ENCODE results near the gene CD53.
A peak's percentile ranks its signal among the peaks of the same experiment; 100 is the strongest.

The CD53 gene

GRCh38 chr1:110872366-110872744 is 593 bp upstream of the CD53 start:
- H2BK5ac ChIP-seq (ENCODE audit: low read depth, low read length, poor library complexity): no peak overlapping the region
- H2AK5ac ChIP-seq (ENCODE audit: low read length): no peak overlapping the region
- H2BK12ac ChIP-seq (ENCODE audit: low read length): no peak overlapping the region
- H4K91ac ChIP-seq (ENCODE audit: low read depth, low read length): no peak overlapping the region
- peaks cover 4% of the 10 kb centered on the region for H3K9me3 ChIP-seq (ENCODE audit: insufficient read depth, low read depth, low read length)
- no peak overlapping the region for H4K8ac ChIP-seq (ENCODE audit: low read depth, low read length)
- H3K9ac ChIP-seq (ENCODE audit: low read length): no peak overlapping the region
- no peak overlapping the region for H3K4me3 ChIP-seq (ENCODE audit: low read depth, low read length)
- no peak overlapping the region for H4K12ac ChIP-seq (ENCODE audit: low read depth, low read length)
- no peak overlapping the region for H3K27ac ChIP-seq (ENCODE audit: low read depth, low read length)
- no peak overlapping the region for H3K14ac ChIP-seq (ENCODE audit: low read length)
- H3K4me1 ChIP-seq (ENCODE audit: control insufficient read depth in 1 of 2, insufficient read depth in 2 of 2, low read length in 2 of 2): no peaks in the 10 kb centered on the region
- no peaks in the 10 kb centered on the region for H3K79me2 ChIP-seq (ENCODE audit: control insufficient read depth, insufficient read depth, low read length, poor library complexity)
- H3K4ac ChIP-seq (ENCODE audit: low read depth, low read length): no peak overlapping the region
- no peaks in the 10 kb centered on the region for H3K27me3 ChIP-seq (ENCODE audit: insufficient read depth, low read length)
- no peak overlapping the region for H2BK120ac ChIP-seq (ENCODE audit: insufficient read depth, low read length, poor library complexity)
- no peak overlapping the region for H3K4me2 ChIP-seq (ENCODE audit: low read length)
- H3K23ac ChIP-seq (ENCODE audit: low read length): no peak overlapping the region
- WGBS (ENCODE audit: extremely low coverage, insufficient coverage, insufficient read length): no CpG with 5 or more reads among the region's 2 CpGs
- no peaks in the 10 kb centered on the region for H3K79me1 ChIP-seq (ENCODE audit: low read length)
- no peak overlapping the region for H3K18ac ChIP-seq (ENCODE audit: low read length)
- H2AFZ ChIP-seq (ENCODE audit: insufficient read depth, low read length, poor library complexity): no peak overlapping the region
- DNase-seq: no peak
- no peaks in the 10 kb centered on the region for H3K36me3 ChIP-seq (ENCODE audit: control insufficient read depth in 1 of 2, insufficient read depth in 2 of 2, low read length in 2 of 2)

DNA sequence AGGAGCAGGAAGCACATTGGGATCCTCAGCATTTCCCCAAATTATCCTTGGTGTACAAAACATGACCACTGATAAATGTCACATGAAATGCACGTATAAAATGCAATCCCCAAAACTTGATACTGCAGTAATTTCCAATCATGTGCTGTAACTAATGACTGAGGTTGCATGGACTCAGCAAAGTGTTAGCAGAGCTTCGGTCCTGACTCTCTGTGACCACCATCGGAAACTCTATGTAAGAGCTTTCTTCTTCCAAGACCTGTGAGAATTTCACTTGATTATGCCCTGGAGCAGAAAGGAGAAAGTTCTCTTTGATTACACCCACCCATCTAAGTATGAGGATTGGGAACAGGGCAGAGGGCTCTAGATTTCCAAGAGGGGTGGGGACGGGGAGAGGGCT is 908 bp downstream of the CD53 start:
- no peaks in the 10 kb centered on the region for H3K79me2 ChIP-seq (ENCODE audit: control insufficient read depth, insufficient read depth, low read length, poor library complexity)
- peaks cover 4% of the 10 kb centered on the region for H3K9me3 ChIP-seq (ENCODE audit: insufficient read depth, low read depth, low read length)
- H3K27ac ChIP-seq (ENCODE audit: low read depth, low read length): no peak overlapping the region
- no peaks in the 10 kb centered on the region for H3K36me3 ChIP-seq (ENCODE audit: control insufficient read depth in 1 of 2, insufficient read depth in 2 of 2, low read length in 2 of 2)
- no peak overlapping the region for H4K12ac ChIP-seq (ENCODE audit: low read depth, low read length)
- DNase-seq: no peak
- WGBS (ENCODE audit: extremely low coverage, insufficient coverage, insufficient read length): no CpG with 5 or more reads among the region's 4 CpGs
- no peak overlapping the region for H4K8ac ChIP-seq (ENCODE audit: low read depth, low read length)
- no peak overlapping the region for H3K4me3 ChIP-seq (ENCODE audit: low read depth, low read length)
- H2AFZ ChIP-seq (ENCODE audit: insufficient read depth, low read length, poor library complexity): no peak overlapping the region
- H2BK120ac ChIP-seq (ENCODE audit: insufficient read depth, low read length, poor library complexity): no peak overlapping the region
- no peak overlapping the region for H3K4ac ChIP-seq (ENCODE audit: low read depth, low read length)
- no peak overlapping the region for H3K23ac ChIP-seq (ENCODE audit: low read length)
- H3K9ac ChIP-seq (ENCODE audit: low read length): no peak overlapping the region
- H2BK5ac ChIP-seq (ENCODE audit: low read depth, low read length, poor library complexity): no peak overlapping the region
- H3K4me2 ChIP-seq (ENCODE audit: low read length): no peak overlapping the region
- H3K14ac ChIP-seq (ENCODE audit: low read length): no peak overlapping the region
- no peak overlapping the region for H4K91ac ChIP-seq (ENCODE audit: low read depth, low read length)
- H3K27me3 ChIP-seq (ENCODE audit: insufficient read depth, low read length): no peaks in the 10 kb centered on the region
- no peak overlapping the region for H3K18ac ChIP-seq (ENCODE audit: low read length)
- H2AK5ac ChIP-seq (ENCODE audit: low read length): no peak overlapping the region
- no peaks in the 10 kb centered on the region for H3K79me1 ChIP-seq (ENCODE audit: low read length)
- H2BK12ac ChIP-seq (ENCODE audit: low read length): no peak overlapping the region
- no peaks in the 10 kb centered on the region for H3K4me1 ChIP-seq (ENCODE audit: control insufficient read depth in 1 of 2, insufficient read depth in 2 of 2, low read length in 2 of 2)

DNA sequence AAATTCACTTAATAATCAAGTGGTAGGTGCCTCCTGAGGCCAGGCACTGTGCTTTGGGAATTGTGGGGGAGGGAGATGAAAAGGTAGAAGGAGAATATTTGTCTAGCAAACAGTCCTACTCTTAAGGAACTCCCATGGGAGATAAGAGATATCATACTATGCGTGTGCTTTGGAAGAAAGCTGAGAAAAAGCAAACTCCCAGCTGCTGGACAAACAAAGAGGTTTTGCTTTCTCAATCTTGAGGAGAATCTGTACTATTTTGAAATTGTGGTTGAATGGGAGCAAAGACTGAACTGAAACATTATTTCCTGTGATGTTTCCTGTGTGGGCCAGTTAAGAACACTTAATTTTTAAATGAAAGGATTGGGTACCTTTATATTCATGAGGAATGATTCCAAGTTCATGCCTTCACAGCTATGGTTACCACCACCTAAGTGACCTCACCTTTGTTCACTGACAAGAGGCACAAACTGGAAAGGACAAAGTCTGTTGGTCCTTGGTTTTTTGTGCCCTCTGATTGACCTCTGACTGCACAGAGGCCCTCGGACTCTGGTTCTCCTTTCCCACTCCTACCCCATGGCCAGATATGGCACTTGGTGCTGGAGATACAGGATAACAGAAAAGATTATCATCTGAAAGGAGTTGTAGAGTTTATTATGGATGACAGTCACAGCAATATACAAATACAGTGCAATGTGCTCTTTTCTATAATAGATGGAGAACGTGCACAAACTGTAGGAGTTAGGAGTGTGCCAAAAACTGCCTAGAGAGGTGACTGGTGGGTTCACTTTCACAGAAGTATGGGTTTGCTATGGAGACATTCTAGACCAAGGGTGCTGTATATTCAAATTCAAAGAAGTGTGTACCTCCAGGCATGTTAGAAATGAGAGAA is 1.6 kb downstream of the CD53 start:
- Histone ChIP-seq H4K91ac (ENCODE audit: low read depth, low read length) (no peak overlapping the region), H3K18ac (ENCODE audit: low read length) (no peak overlapping the region), H3K79me2 (ENCODE audit: control insufficient read depth, insufficient read depth, low read length, poor library complexity) (no peaks in the 10 kb centered on the region), H3K4me3 (ENCODE audit: low read depth, low read length) (no peak overlapping the region), H3K36me3 (ENCODE audit: control insufficient read depth in 1 of 2, insufficient read depth in 2 of 2, low read length in 2 of 2) (no peaks in the 10 kb centered on the region), H3K27me3 (ENCODE audit: insufficient read depth, low read length) (no peaks in the 10 kb centered on the region), H2BK12ac (ENCODE audit: low read length) (no peak overlapping the region), H3K14ac (ENCODE audit: low read length) (no peak overlapping the region), H3K9me3 (ENCODE audit: insufficient read depth, low read depth, low read length) (peaks cover 4% of the 10 kb centered on the region), H2AFZ (ENCODE audit: insufficient read depth, low read length, poor library complexity) (no peak overlapping the region), H4K8ac (ENCODE audit: low read depth, low read length) (no peak overlapping the region), H3K9ac (ENCODE audit: low read length) (no peak overlapping the region), H2AK5ac (ENCODE audit: low read length) (no peak overlapping the region), H4K12ac (ENCODE audit: low read depth, low read length) (no peak overlapping the region), H2BK120ac (ENCODE audit: insufficient read depth, low read length, poor library complexity) (no peak overlapping the region), H3K27ac (ENCODE audit: low read depth, low read length) (no peak overlapping the region), H3K23ac (ENCODE audit: low read length) (no peak overlapping the region), H2BK5ac (ENCODE audit: low read depth, low read length, poor library complexity) (no peak overlapping the region), H3K4ac (ENCODE audit: low read depth, low read length) (no peak overlapping the region), H3K4me2 (ENCODE audit: low read length) (no peak overlapping the region), H3K4me1 (ENCODE audit: control insufficient read depth in 1 of 2, insufficient read depth in 2 of 2, low read length in 2 of 2) (no peaks in the 10 kb centered on the region), H3K79me1 (ENCODE audit: low read length) (no peaks in the 10 kb centered on the region)
- WGBS (ENCODE audit: extremely low coverage, insufficient coverage, insufficient read length): no CpG with 5 or more reads among the region's 3 CpGs
- peak in 1 of 2 donors; percentile 20 for DNase-seq

- H3K4ac ChIP-seq (ENCODE audit: low read depth, low read length): no peak overlapping the region
- H3K79me2 ChIP-seq (ENCODE audit: control insufficient read depth, insufficient read depth, low read length, poor library complexity): no peaks in the 10 kb centered on the region
- peaks cover 4% of the 10 kb centered on the region for H3K9me3 ChIP-seq (ENCODE audit: insufficient read depth, low read depth, low read length)
- no CpG with 5 or more reads among the region's 3 CpGs for WGBS (ENCODE audit: extremely low coverage, insufficient coverage, insufficient read length)
- no peak overlapping the region for H4K12ac ChIP-seq (ENCODE audit: low read depth, low read length)
- no peak overlapping the region for H2BK5ac ChIP-seq (ENCODE audit: low read depth, low read length, poor library complexity)
- no peak overlapping the region for H3K23ac ChIP-seq (ENCODE audit: low read length)
- H3K27ac ChIP-seq (ENCODE audit: low read depth, low read length): no peak overlapping the region
- no peaks in the 10 kb centered on the region for H3K4me1 ChIP-seq (ENCODE audit: control insufficient read depth in 1 of 2, insufficient read depth in 2 of 2, low read length in 2 of 2)
- no peak overlapping the region for H3K4me2 ChIP-seq (ENCODE audit: low read length)
- no peak overlapping the region for H3K4me3 ChIP-seq (ENCODE audit: low read depth, low read length)
- H3K18ac ChIP-seq (ENCODE audit: low read length): no peak overlapping the region
- H2AK5ac ChIP-seq (ENCODE audit: low read length): no peak overlapping the region
- no peak for DNase-seq
- H3K36me3 ChIP-seq (ENCODE audit: control insufficient read depth in 1 of 2, insufficient read depth in 2 of 2, low read length in 2 of 2): no peaks in the 10 kb centered on the region
- H3K14ac ChIP-seq (ENCODE audit: low read length): no peak overlapping the region
- no peaks in the 10 kb centered on the region for H3K27me3 ChIP-seq (ENCODE audit: insufficient read depth, low read length)
- H3K79me1 ChIP-seq (ENCODE audit: low read length): no peaks in the 10 kb centered on the region
- H3K9ac ChIP-seq (ENCODE audit: low read length): no peak overlapping the region
- H2BK12ac ChIP-seq (ENCODE audit: low read length): no peak overlapping the region
- no peak overlapping the region for H2AFZ ChIP-seq (ENCODE audit: insufficient read depth, low read length, poor library complexity)
- H4K91ac ChIP-seq (ENCODE audit: low read depth, low read length): no peak overlapping the region
- no peak overlapping the region for H2BK120ac ChIP-seq (ENCODE audit: insufficient read depth, low read length, poor library complexity)
- no peak overlapping the region for H4K8ac ChIP-seq (ENCODE audit: low read depth, low read length)
These were observed 2.3 kb downstream of the CD53 start for GRCh38 chr1:110875216-110875731.

Data from trophoblast cell (in vitro differentiated cells and primary cell).